Neural cell (in vitro differentiated cells): ENCODE measurements around the gene ARL2.

Experiments used
- EP300 ChIP-seq: fragments of 450-650 bp; conservative IDR thresholded peaks from 2 replicates; pipeline ENCODE4 v1.6.1; 2014; ENCODE audit warnings: antibody characterized with exemption, mild to moderate bottlenecking, moderate library complexity; ENCODE audit not compliant: poor library complexity, severe bottlenecking
- EZH2 ChIP-seq: fragments of 200-600, 300-800 bp; shearing (Covaris generic), sonication (generic); IDR thresholded peaks from 2 replicates; pipeline ENCODE4 v1.6.1; 2014; ENCODE audit warnings: antibody characterized with exemption, low read length, borderline replicate concordance, mild to moderate bottlenecking; ENCODE audit not compliant: insufficient read depth, poor library complexity, severe bottlenecking
- MXI1 ChIP-seq: fragments of 450-650 bp; conservative IDR thresholded peaks from 2 replicates; pipeline ENCODE4 v1.6.1; 2014; ENCODE audit warnings: antibody characterized with exemption, mild to moderate bottlenecking; ENCODE audit not compliant: poor library complexity, severe bottlenecking
- POLR2AphosphoS5 ChIP-seq: IDR thresholded peaks from 2 replicates; pipeline ENCODE4 v1.6.1; 2012
- RAD21 ChIP-seq: fragments of 450-650 bp; conservative IDR thresholded peaks from 2 replicates; pipeline ENCODE4 v1.6.1; 2014; ENCODE audit warnings: antibody characterized with exemption, mild to moderate bottlenecking, moderate library complexity
- SMC3 ChIP-seq: fragments of 450-650 bp; conservative IDR thresholded peaks from 2 replicates; pipeline ENCODE4 v1.6.1; 2014; ENCODE audit warnings: antibody characterized with exemption, mild to moderate bottlenecking, moderate library complexity; ENCODE audit not compliant: poor library complexity
- TAF1 ChIP-seq: IDR thresholded peaks from 2 replicates; pipeline ENCODE4 v1.6.1; 2012; ENCODE audit warnings: low read depth
- TF ChIP-seq, protein P1 (sequence below): fragments of 450-650 bp; IDR thresholded peaks from 2 replicates; pipeline ENCODE4 v1.5.1; 2014; ENCODE audit warnings: antibody characterized with exemption, mild to moderate bottlenecking, moderate library complexity; ENCODE audit not compliant: poor library complexity, severe bottlenecking

DNA sequence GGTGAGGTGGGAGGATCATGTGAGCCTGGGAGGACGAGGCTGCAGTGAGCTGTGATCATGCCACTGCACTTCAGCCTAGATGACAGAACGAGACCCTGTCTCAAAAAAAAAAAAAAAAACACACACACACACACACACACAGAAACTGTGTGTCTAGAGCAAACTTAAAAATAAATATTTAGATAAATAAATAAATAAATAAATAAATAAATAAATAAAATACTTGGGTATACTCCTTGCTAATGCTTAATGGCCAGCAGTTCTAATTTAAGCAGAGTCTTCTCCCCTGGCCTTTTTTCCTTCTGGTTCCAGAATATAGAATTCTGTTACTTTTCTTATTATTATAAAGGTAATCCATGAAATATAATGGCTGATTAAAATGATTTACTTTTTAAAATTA is 5.1 kb upstream of the ARL2 start:
- TF ChIP-seq POLR2AphosphoS5 (no peak), RAD21 (no peak), EZH2 (no peak), SMC3 (no peak), TAF1 (no peak), MXI1 (no peak), EP300 (no peak)
- TF ChIP-seq, protein P1, sequence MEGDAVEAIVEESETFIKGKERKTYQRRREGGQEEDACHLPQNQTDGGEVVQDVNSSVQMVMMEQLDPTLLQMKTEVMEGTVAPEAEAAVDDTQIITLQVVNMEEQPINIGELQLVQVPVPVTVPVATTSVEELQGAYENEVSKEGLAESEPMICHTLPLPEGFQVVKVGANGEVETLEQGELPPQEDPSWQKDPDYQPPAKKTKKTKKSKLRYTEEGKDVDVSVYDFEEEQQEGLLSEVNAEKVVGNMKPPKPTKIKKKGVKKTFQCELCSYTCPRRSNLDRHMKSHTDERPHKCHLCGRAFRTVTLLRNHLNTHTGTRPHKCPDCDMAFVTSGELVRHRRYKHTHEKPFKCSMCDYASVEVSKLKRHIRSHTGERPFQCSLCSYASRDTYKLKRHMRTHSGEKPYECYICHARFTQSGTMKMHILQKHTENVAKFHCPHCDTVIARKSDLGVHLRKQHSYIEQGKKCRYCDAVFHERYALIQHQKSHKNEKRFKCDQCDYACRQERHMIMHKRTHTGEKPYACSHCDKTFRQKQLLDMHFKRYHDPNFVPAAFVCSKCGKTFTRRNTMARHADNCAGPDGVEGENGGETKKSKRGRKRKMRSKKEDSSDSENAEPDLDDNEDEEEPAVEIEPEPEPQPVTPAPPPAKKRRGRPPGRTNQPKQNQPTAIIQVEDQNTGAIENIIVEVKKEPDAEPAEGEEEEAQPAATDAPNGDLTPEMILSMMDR = no peak
